GM12891 (cell line): ENCODE results near the gene NPPA.

Experiments
- POLR2A ChIP-seq: IDR thresholded peaks from 2 replicates; pipeline ENCODE4 v1.6.1; 2011; ENCODE audit warnings: low read depth, low read length, control low read depth
- POLR2AphosphoS5 ChIP-seq: IDR thresholded peaks from 2 replicates; pipeline ENCODE4 v1.6.1; 2011; ENCODE audit warnings: low read depth, low read length, control low read depth
- TAF1 ChIP-seq: IDR thresholded peaks from 2 replicates; pipeline ENCODE4 v1.6.1; 2011; ENCODE audit warnings: low read depth, low read length, control low read depth

DNA sequence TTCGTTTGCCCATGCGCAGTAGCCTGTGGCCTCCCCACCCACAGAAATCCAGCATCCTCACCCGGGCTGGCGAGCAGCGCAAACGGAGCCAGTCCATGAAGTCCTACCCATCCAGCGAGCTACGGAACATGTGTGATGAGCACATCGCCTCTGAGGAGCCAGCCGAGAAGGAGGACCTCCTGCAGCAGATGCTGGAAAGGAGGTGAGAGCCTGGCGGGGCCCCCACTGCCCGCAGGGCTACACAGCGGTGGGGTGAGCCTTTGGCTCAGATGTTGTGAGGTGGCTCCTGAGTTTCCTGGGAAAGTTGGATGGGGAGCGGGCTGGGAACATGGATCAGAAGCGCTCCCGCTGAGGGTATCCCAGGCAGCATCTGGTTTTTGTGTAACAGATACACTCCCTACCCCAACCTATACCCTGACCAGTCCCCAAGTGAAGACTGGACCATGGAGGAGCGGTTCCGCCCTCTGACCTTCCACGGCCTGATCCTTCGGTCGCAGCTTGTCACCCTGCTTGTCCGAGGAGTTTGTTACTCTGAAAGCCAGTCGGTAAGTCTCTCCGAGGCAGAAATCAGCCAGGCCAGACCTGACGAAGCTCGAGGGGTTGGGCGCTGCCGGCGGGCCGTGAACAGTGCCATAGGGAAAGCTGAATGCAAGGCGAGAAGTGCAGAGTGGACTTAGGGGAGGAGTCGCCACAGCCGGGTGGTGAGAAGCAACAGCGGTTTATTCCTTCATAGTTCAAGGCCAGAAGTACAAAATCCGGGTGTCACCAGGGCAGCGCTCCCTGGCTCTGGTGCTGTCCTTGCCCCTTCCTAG lies 10.4 kb downstream of the NPPA start:
- no peak for TF ChIP-seq POLR2A
- TF ChIP-seq POLR2AphosphoS5: no peak
- TF ChIP-seq TAF1: no peak
